Hepatocyte (in vitro differentiated cells): Measurements from ENCODE around the gene KANK4. TPM values are rescaled to one million over a fixed set of nuclear protein-coding genes. Genes with fewer than 3 reads are reported as not detected.

ENCODE experiments used
- DNase-seq: peaks from one replicate; pipeline ENCODE4 v3.0.0-alpha.2; 2016; ENCODE audit warnings: low spot score
- H2AFZ ChIP-seq: fragments of 200-600 bp; sonication (generic); 2 replicates; pipeline ENCODE4 v1.6.0; 2016; ENCODE audit warnings: antibody characterized with exemption, mild to moderate bottlenecking
- H3K27ac ChIP-seq: fragments of 200-600 bp; sonication (generic); 2 replicates; pipeline ENCODE4 v1.5.1; 2016; ENCODE audit warnings: mild to moderate bottlenecking
- H3K27me3 ChIP-seq: fragments of 200-600 bp; sonication (generic); 2 replicates; pipeline ENCODE4 v1.6.1; 2016
- H3K36me3 ChIP-seq: fragments of 200-600 bp; sonication (generic); replicated peaks from 2 replicates; pipeline ENCODE4 v1.5.1; 2016; ENCODE audit warnings: low read depth; ENCODE audit not compliant: insufficient read depth
- H3K4me1 ChIP-seq: fragments of 200-600 bp; sonication (generic); 2 replicates; pipeline ENCODE4 v1.5.1; 2016; ENCODE audit warnings: mild to moderate bottlenecking, moderate library complexity; ENCODE audit not compliant: insufficient read depth
- H3K4me2 ChIP-seq: fragments of 200-600 bp; sonication (generic); 2 replicates; pipeline ENCODE4 v1.6.0; 2016
- H3K4me3 ChIP-seq: fragments of 200-600 bp; sonication (generic); 2 replicates; pipeline ENCODE4 v1.5.1; 2016; ENCODE audit warnings: mild to moderate bottlenecking
- H3K79me2 ChIP-seq: fragments of 200-600 bp; sonication (generic); 2 replicates; pipeline ENCODE4 v1.6.0; 2017; ENCODE audit warnings: mild to moderate bottlenecking
- H3K9me2 ChIP-seq: fragments of 200-600 bp; sonication (generic); replicated peaks from 2 replicates; pipeline ENCODE4 v1.6.0; 2017; ENCODE audit warnings: mild to moderate bottlenecking; ENCODE audit not compliant: insufficient read depth
- H3K9me3 ChIP-seq: fragments of 200-600 bp; sonication (generic); 2 replicates; pipeline ENCODE4 v1.5.1; 2016; ENCODE audit warnings: low read depth, mild to moderate bottlenecking
- H4K20me1 ChIP-seq: fragments of 200-600 bp; sonication (generic); 2 replicates; pipeline ENCODE4 v1.6.0; 2016; ENCODE audit warnings: mild to moderate bottlenecking; ENCODE audit not compliant: insufficient read depth, poor library complexity, severe bottlenecking
- EZH2 ChIP-seq: fragments of 200-600 bp; sonication (generic); IDR thresholded peaks from 2 replicates; pipeline ENCODE4 v1.6.1; 2016; ENCODE audit warnings: antibody characterized with exemption, mild to moderate bottlenecking, borderline replicate concordance
- EZH2phosphoT487 ChIP-seq: fragments of 200-600 bp; sonication (generic); IDR thresholded peaks from one replicate; pipeline ENCODE4 v1.6.1; 2018; ENCODE audit warnings: antibody characterized with exemption, mild to moderate bottlenecking, low read depth, moderate library complexity; ENCODE audit not compliant: unreplicated experiment, severe bottlenecking
- WGBS: methylation state at CpG from one replicate; pipeline ENCODE4 v1.1.6; 2016; ENCODE audit warnings: low lambda C conversion rate; ENCODE audit errors: missing lambda C conversion rate; 5-methylcytosine and 5-hydroxymethylcytosine counted together
- polyA plus RNA-seq: library from polyadenylated mRNA; unstranded; fragments of >200 nt; fragmentation: Nextera tagmentation; extraction: Ambion mirVana; gene quantifications from 2 replicates; pipeline ENCODE4 v1.2.1, GENCODE V29; 2016
- total RNA-seq: library from RNA; depleted of rRNA; stranded (reverse); fragments of >200 nt; gene quantifications from 2 replicates; pipeline ENCODE4 v1.2.3, GENCODE V29; 2014
- TF ChIP-seq, protein P1 (sequence below): fragments of 200-600 bp; sonication (generic); IDR thresholded peaks from 2 replicates; pipeline ENCODE4 v1.5.1; 2016; ENCODE audit warnings: antibody characterized with exemption, mild to moderate bottlenecking; ENCODE audit not compliant: poor library complexity

KANK4 gene
- total and polyA plus RNA-seq, 2 experiments from 2014 or later: 6.0 to 7.7 TPM

DNA sequence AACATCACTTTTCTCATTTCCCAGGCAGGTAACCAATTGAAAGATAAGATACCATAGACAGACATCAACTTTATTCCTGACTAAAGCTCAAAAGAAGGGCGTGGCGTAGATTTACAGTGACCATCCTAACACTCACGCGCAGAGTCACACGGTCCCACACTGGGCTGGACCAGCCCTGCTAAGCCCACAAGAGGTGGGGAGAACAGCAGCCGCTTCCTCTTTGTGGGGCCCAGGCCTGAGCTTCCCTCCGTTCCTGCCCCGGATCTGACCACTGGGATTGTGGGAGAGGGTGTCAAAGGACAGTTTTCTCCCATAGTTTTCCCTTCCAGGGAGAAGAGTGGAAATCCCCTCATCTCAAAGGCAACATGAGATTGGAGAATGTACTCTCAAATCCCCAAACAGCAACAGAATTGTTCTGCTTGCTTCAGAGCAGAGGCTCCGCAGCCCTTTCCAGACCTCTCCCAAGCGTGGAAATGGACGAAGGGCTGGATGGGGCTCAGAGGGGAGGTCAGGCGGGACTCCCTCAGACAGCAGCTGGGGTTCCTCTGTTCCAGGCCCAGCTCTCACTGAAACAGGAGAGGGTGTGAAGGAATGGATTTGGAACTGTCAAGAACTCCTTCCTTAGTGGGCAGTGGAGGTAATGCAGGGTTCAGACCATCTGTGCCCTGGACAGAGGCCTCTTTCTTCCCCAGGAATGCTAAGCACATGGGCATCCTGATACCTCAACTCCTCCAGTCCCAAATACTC, 90.9 kb downstream of the KANK4 start:
- Histone ChIP-seq H3K36me3 (no peaks in the 10 kb centered on the region), H3K27ac (no peak overlapping the region), H4K20me1 (no peaks in the 10 kb centered on the region), H3K27me3 (no peaks in the 10 kb centered on the region), H3K4me2 (no peak overlapping the region), H3K9me2 (no peaks in the 10 kb centered on the region), H3K4me3 (no peak overlapping the region), H3K4me1 (peaks cover 6% of the 10 kb centered on the region), H3K9me3 (no peaks in the 10 kb centered on the region), H3K79me2 (no peaks in the 10 kb centered on the region), H2AFZ (no peak overlapping the region)
- 90% methylated on average over 12 of the region's 12 CpGs for WGBS
- DNase-seq: no peak
- TF ChIP-seq EZH2 (no peak), EZH2phosphoT487 (no peak)
- TF ChIP-seq, protein P1, sequence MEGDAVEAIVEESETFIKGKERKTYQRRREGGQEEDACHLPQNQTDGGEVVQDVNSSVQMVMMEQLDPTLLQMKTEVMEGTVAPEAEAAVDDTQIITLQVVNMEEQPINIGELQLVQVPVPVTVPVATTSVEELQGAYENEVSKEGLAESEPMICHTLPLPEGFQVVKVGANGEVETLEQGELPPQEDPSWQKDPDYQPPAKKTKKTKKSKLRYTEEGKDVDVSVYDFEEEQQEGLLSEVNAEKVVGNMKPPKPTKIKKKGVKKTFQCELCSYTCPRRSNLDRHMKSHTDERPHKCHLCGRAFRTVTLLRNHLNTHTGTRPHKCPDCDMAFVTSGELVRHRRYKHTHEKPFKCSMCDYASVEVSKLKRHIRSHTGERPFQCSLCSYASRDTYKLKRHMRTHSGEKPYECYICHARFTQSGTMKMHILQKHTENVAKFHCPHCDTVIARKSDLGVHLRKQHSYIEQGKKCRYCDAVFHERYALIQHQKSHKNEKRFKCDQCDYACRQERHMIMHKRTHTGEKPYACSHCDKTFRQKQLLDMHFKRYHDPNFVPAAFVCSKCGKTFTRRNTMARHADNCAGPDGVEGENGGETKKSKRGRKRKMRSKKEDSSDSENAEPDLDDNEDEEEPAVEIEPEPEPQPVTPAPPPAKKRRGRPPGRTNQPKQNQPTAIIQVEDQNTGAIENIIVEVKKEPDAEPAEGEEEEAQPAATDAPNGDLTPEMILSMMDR: no peak

DNA sequence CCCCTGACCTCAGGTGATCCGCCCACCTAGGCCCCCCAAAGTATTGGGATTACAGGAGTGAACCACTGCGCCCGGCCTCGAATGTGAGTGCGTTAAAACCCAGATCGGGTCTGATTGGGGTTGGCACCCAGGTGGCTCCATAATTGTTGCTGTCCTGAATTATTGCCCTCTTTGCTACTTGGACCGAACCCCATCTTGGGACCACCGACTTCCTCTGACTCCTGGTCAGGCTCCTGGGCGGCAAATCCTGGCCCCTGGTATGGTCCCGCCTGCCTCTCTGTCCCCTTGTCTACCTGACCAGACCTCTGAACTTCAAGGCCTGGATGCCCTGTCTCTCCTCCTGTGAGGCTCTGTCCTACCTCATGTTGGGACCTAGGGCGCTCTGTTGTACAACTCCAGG, 91.7 kb downstream of the KANK4 start:
- Histone ChIP-seq H4K20me1 (no peaks in the 10 kb centered on the region), H2AFZ (no peak overlapping the region), H3K27ac (no peak overlapping the region), H3K9me2 (no peaks in the 10 kb centered on the region), H3K79me2 (no peaks in the 10 kb centered on the region), H3K36me3 (no peaks in the 10 kb centered on the region), H3K4me1 (peaks cover 6% of the 10 kb centered on the region), H3K4me2 (no peak overlapping the region), H3K27me3 (no peaks in the 10 kb centered on the region), H3K9me3 (no peaks in the 10 kb centered on the region), H3K4me3 (no peak overlapping the region)
- TF ChIP-seq, protein P1: no peak
- TF ChIP-seq EZH2: no peak
- TF ChIP-seq EZH2phosphoT487: no peak
- no peak for DNase-seq
- WGBS: 90% methylated on average over 11 of the region's 11 CpGs

DNA sequence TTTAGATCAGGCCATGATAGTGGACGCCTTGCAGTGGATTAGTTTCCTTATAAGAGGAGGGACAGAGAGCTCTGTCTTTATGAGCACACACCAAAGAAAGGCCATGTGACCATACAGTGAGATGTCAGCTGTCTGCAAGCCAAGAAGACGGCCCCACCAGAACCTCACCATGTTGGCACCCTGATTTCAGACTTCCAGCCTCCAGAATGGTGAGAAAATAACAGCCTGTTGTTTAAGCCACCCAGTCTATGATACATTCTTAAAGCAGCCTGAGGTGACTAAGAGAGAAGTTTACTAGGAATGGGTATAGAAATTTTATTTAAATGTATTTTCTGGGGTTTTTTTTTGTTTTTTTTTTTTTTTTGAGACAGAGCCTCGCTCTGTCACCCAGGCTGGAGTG, 95.1 kb downstream of the KANK4 start:
- DNase-seq: no peak

More for the DNA sequence above, 95.1 kb downstream of the KANK4 start:
- whole genome bisulfite sequencing: 38% methylated on average over 2 of the region's 3 CpGs
- no peaks in the 10 kb centered on the region for H3K9me3 ChIP-seq
- H3K79me2 ChIP-seq: no peaks in the 10 kb centered on the region
- H3K9me2 ChIP-seq: no peaks in the 10 kb centered on the region
- no peaks in the 10 kb centered on the region for H3K36me3 ChIP-seq
- H3K27me3 ChIP-seq: no peaks in the 10 kb centered on the region
- no peak overlapping the region for H2AFZ ChIP-seq
- TF ChIP-seq EZH2phosphoT487 (no peak), EZH2 (no peak)
- TF ChIP-seq, protein P1: no peak
- H4K20me1 ChIP-seq: no peaks in the 10 kb centered on the region
- H3K4me2 ChIP-seq: no peak overlapping the region
- H3K27ac ChIP-seq: no peak overlapping the region
- H3K4me1 ChIP-seq: no peaks in the 10 kb centered on the region
- H3K4me3 ChIP-seq: no peak overlapping the region
